HG02763 (cell line): ENCODE results near the gene FRMPD3.
A peak's percentile ranks its signal among the peaks of the same experiment; 100 is the strongest.
"Not testable (repeated sequence)": the region's sequence is repeated elsewhere in the genome, so short reads cannot be mapped to it uniquely, and the experiment has no call there.

Experiments
- ATAC-seq: cut with Tn5 transposase; IDR thresholded peaks from one replicate; pipeline ENCODE4 v1.9.1; 2021; ENCODE audit warnings: mild to moderate bottlenecking, moderate library complexity; ENCODE audit not compliant: unreplicated experiment

Gene FRMPD3

GRCh38 chrX:107448998-107449835, at the start of gene FRMPD3:
Gene FRMPD3 (plus strand): TSS chrX:107449652. CDS start chrX:107526589, 76,937 bp downstream.
- no peak for ATAC-seq

GRCh38 chrX:107420571-107420970, 28.9 kb upstream of the FRMPD3 start:
- no peak for ATAC-seq

- ATAC-seq = no peak
Observed at GRCh38 chrX:107421337-107421861, 28.1 kb upstream of the FRMPD3 start.

- no peak for ATAC-seq
Observed at GRCh38 chrX:107429090-107429489, 20.4 kb upstream of the FRMPD3 start.

GRCh38 chrX:107440187-107440586, 9.3 kb upstream of the FRMPD3 start:
- no peak for ATAC-seq

- no peak for ATAC-seq
Observed at GRCh38 chrX:107440692-107441091, 8.8 kb upstream of the FRMPD3 start.

GRCh38 chrX:107442914-107443527, 6.4 kb upstream of the FRMPD3 start:
- ATAC-seq = no peak

GRCh38 chrX:107445146-107445545, 4.3 kb upstream of the FRMPD3 start:
- ATAC-seq = no peak

GRCh38 chrX:107445631-107446030, 3.8 kb upstream of the FRMPD3 start:
- no peak for ATAC-seq

GRCh38 chrX:107447642-107448041, 1.8 kb upstream of the FRMPD3 start:
- no peak for ATAC-seq

GRCh38 chrX:107448625-107448997, 841 bp upstream of the FRMPD3 start:
- ATAC-seq = no peak

- ATAC-seq = no peak
Observed at GRCh38 chrX:107450823-107451509, 1.5 kb downstream of the FRMPD3 start.

- ATAC-seq = no peak
Observed at GRCh38 chrX:107451731-107452130, 2.3 kb downstream of the FRMPD3 start.

GRCh38 chrX:107452581-107452980, 3.1 kb downstream of the FRMPD3 start:
- no peak for ATAC-seq

GRCh38 chrX:107454302-107454701, 4.8 kb downstream of the FRMPD3 start:
- peak; percentile 74 for ATAC-seq

GRCh38 chrX:107457289-107457688, 7.8 kb downstream of the FRMPD3 start:
- no peak for ATAC-seq

- ATAC-seq = peak; percentile 80
Observed at GRCh38 chrX:107465932-107466620, 16.6 kb downstream of the FRMPD3 start.

GRCh38 chrX:107467271-107467670, 17.8 kb downstream of the FRMPD3 start:
- no peak for ATAC-seq

GRCh38 chrX:107470198-107470597, 20.7 kb downstream of the FRMPD3 start:
- no peak for ATAC-seq

- no peak for ATAC-seq
Observed at GRCh38 chrX:107470971-107471370, 21.5 kb downstream of the FRMPD3 start.

- not testable (repeated sequence) for ATAC-seq
Observed at GRCh38 chrX:107471420-107471819, 22.0 kb downstream of the FRMPD3 start.
